HG03095 (cell line): Measurements from ENCODE around the gene SYNPO2L.

Experiments used
- ATAC-seq: cut with Tn5 transposase; IDR thresholded peaks from one replicate; pipeline ENCODE4 v1.9.1; 2021; ENCODE audit warnings: moderate library complexity; ENCODE audit not compliant: unreplicated experiment

SYNPO2L gene

DNA sequence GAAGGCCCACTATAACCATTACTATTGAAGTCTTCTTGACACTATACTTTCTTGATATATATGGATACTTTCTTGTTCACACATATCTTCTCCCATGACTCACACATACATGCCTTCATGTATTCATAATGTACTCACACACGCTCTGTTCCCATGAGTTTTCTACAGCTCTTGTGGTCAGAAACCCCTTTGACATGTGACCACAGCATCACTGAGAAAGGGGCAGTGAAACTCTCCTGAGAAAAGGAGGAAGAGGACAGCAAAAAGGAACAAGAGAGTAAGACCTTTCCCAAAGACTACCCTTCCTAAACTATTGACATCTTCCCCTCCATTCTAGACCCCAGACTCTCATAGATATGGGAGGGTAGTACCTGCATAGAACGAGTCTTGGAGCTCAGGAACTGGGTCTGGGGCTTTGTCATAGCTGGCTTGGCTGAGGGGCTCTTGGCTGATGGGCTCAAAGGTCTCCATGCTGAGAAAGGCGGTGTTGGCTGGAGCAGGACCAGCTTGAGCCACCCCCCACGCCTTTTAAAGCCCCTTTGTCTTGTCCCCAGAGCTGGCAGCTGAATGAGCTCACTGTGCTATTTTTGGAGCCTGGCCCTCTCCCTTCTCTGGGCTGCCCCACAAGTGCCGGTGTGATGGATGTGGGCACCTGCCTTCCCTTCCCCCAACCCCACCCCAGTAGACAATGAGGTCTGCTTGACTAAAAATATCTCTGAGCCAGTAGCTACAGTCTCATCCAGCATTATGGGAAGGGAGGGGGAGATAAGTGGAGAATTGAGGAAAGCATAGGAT, 5.1 kb downstream of the SYNPO2L start:
- ATAC-seq: no peak

DNA sequence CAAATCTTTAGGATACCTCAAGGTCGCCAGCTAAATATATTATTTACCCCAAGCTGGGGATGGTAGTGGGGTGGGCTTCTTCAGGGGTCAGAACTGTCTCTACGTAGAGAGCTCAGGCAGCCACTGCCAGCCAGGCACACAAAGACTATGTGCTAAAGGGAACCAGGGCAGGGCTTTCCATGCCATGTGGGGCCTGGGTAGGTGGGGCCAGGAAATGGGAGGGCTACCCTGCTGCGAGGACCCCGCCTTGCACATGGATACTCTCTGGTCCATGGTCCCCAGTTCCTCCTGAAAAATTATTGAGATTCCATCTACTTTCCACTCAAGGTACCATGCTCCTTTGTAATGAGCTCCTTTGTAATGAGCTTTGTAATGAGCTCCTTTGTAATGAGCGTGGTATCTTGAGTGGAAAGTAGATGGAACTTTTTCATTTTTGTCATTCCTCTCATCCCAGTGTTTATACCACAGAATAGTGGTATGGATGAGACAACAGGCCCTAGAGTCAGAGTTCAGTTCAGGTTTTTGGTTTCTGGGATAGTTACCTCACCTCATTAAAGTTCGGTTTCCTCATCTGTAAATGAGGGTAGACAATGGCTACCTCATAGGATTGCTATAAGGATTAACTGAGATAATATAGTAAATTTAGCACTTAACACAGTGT, 5.8 kb downstream of the SYNPO2L start:
- no peak for ATAC-seq

DNA sequence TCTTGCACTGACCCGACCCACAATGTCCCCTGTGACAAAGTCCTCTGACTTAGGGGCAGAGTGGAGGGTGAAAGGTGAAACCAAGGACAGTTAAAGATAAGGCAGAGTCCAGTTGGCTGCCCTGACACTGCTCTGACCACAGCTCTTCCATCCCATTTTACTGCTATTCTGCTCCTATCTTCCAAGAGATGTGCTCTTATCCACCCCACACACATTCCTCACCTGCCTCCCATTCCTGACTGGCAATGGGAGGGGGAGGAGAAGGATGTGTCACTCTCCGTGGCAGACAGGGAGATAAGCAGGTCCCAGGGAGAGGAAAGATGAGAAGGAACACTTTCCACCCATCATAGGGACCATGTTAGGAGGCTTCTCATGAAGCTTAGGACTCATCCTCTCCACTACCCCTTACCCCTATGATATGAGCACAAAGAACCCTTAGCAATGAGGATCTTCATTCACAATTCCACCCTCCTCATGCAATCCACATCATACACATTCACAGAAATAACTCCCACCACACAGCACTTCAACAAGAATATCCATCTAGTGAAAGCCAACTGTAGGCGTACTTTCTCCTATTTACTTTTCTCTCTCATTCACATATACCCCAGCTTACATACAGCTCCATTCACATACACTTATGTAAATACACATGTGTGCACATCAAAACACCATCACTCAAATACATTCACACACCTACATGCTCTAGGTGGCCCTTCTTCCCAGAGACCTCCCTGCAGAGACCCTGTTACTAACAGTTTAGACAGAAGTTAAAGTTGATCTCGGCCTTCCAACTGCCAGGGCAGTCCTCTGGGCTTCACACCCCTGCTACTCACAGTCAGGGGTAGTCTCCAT, 6.6 kb downstream of the SYNPO2L start:
- ATAC-seq: no peak

DNA sequence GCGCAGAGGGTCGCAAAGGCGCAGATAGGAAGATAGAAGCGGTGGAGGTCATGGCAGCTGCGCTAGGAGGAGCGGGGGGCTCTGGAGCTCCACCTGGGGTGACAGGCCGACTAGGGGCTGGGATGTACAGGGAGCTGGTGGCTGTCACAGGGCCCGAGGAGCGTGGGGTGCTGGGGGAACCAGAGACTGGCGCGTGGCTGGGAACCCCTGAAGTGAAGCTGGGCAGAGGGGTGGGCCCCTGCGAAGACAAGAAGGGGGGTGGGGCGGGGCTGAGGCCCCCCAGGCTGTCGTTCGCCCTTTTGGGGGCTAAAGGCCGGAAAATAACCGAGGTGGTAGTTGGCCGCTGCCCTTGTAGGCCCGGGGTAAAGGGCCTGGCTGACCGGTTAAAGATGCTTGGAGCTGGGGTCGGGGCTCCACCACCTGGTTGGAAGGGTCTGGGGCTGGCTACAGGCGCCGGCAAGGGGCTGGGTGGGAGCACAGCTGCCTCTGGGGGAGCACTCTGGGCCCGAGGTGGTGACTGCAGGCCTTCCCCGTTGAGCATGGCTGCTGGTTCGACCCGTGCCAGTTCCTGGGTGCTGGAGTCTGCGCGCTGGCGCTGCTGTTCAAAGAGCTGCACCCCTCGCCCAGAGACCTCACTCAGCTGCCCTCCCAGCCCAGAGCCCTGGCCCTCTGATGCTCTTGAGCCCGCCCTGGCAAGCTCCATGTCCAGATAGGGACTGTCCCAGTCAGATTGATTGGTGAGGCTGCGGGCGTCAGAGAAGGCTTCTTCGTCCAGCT, 7.8 kb downstream of the SYNPO2L start:
- no peak for ATAC-seq

DNA sequence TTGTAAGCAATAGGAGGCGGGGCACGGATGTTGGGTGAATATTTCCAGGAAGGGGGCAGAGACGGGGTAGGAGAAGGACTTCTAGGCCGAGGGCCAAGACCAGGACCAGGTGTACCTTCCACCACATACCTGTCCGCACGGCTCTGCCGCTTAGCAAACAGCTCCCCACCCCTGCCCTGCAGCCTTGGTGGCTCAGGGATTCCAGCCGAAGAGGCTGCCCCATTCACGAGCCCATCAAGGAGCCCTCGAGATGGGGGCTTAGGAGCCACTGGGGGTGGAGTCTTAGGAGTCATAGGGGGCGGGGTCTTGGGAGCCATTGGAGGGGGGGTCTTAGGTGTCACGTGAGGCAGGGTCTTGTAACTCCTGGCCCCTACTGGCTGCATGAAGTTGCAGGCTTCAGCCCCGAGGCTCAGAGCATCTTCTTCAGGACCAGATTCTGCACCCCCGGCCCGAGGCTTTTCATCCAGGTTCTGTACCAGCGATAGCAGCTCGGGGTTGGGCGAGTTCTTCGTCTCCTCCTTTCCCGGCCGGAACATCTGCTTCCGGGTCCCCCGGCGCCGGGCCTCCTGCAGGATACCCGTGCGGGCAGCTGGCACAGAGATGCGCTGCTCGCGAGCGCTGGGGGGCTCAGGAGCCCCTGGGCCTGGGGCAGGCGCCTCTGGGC, 8.5 kb downstream of the SYNPO2L start:
- no peak for ATAC-seq

DNA sequence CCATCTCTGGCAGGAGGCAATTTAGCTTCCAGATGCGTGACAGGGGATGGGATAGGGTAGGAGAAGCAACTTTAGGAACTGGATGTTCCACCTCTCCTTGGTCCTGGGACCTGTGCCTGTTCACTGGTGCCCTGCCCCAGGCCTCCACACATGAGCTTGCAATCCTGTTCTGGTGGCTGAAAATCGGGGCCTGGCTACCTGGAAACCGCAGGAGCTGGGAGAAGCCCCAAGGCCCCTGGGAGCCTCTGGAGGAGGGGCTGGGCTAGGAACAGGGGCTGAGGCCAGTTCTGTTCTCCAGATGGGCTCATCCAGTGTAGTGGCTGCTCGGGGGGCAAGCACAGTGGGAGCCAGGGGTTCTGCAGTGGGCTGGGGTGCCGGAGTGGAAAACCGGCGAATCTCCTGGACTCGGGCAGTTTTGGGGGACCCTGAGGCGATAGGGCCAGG, 9.2 kb downstream of the SYNPO2L start:
- ATAC-seq: no peak

DNA sequence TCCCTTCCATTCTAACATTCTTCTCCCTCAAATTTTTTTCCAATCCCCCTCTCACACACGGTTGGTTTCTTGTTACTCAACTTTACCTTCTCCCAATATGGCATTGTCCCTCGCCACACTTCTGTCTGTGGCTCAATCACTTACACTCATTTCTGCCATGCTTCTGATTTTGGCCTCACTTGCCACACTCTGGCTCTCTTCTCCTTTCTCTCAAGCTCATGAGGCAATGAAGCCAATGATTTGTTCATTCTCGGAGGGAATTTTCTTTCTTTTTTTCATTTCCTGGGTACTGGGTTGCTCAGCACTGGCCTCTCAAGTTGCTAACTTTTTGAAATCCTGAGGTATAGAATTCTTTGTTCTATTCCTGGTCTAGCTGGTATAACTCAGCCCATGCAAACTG, 10.6 kb downstream of the SYNPO2L start:
- no peak for ATAC-seq

DNA sequence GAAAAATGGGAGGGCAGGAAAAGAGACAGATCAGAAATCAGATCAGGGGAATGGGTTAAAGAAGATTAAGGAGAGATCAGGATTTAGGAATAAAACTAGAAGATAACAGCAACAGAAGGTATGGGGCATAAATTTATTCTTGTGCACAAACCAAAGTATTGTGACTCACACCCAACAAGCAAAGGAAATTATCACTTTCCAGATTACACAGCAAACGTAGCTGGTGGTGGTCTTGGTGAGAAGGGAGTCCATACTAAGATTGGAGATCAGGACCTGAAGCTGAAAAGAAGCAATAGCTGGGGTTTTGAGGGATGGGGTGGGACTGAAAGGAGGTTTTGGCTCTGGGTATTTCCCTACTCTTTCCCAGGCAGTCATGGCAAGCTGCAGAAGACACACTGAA, 11.1 kb downstream of the SYNPO2L start:
- ATAC-seq: no peak

DNA sequence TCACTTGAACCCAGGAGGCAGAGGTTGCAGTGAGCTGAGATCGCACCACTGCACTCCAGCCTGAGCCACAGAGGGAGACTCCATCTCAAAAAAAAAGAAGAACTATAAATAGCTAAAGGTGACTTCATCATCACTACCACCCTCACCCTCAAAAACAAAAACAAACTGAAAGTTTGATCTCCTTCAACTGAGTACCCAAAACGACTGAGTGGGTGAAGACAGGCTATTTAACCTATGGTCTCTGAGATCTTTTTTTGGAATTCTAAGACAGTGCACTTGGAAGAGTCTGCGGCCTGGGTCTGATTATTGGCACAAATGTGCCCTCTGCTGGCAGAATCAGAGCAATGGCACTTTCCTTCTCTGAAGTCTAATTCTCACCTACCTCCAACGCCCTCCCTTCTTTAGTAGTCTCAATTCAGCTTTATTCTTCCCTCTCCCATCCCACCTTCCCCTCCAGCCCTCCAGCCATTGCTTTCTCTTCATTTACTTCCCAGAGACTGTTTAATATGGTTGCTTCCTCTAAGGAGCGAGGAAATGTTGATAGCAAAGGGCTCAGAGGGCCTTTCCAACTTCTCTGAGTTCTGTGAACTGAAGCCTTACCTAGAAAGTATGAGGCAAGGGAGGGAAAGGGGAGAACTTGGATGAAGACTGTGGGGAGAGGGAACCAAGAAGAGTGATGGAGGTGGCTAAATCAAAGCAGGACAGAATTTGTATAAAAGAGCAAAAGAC, 11.7 kb downstream of the SYNPO2L start:
- no peak for ATAC-seq

DNA sequence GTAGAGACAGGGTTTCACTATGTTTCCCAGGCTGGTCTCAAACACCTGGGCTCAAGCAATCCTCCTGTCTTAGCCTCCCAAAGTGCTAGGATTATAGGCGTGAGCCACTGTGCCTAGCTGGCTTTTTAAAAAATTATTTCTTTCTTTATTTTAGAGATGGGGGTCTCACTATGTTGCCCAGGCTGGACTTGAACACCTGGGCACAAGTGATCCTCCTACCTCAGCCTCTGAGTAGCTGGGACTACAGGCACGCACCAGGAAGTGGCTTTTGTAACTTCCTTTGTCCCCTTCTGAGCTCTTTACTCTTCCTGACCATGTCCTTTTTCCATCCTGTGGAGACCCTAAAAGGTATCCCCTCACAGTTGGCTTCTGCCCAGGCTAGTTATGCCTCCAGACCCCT, 12.5 kb downstream of the SYNPO2L start:
- ATAC-seq: no peak

DNA sequence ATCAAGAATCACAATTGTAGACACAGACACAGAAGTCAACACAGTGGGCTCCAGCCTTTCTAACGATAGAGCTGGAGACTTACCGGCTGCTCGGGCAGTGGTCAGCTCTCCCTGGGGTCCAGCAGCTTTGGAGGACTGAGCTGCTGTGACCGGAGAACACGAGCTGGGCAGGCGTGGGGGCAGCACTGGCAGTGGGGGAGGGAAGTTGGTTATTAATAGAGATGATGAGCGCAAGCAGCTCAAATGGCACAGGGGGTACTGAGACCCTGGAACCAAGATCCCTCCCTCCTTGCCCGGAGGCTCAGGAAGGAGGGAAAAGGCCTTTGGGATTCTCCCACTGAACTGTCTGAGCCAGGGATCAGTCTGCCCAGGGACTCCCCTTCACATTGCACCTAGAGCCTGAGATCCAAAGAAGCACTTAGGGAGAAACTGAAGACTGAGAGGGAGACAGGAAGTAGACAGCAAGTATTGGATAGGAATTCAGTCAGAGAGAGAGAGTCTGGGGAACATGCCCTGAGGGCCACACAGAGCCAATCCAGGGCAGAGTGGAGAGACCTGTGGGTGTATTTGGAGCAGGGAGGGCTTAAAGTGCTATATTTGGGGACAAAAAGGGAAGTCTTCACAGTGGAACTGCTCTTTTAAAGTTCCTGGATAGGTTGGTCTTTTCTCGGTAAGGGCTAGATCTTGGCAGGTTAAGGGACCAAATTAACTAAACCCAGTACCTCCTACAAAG, 14.3 kb downstream of the SYNPO2L start, which contains the start of gene MYOZ1:
MYOZ1 (minus strand) TSS at position 147 of the 733 bp plus-strand sequence. CDS start 1,457 bp downstream, outside the sequence.
- no peak for ATAC-seq

DNA sequence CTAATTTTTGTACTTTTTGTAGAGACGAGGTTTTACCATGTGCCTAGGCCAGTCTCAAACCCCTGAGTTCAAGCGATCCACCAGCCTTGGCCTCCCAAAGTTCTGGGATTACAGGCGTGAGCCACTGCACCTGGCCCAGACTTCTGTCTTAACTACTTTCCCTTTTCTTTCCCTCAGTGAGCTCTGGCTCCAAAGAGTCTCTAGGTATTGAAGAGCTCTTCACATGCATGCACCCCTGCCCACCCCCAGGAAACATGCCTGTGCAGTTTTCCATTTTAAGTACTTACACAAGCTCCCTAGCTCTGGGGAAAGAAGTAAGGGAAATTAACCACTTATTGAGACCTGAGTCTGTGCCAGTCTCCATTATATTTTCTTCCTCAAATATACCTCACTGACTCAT, 16.5 kb downstream of the SYNPO2L start:
- no peak for ATAC-seq

DNA sequence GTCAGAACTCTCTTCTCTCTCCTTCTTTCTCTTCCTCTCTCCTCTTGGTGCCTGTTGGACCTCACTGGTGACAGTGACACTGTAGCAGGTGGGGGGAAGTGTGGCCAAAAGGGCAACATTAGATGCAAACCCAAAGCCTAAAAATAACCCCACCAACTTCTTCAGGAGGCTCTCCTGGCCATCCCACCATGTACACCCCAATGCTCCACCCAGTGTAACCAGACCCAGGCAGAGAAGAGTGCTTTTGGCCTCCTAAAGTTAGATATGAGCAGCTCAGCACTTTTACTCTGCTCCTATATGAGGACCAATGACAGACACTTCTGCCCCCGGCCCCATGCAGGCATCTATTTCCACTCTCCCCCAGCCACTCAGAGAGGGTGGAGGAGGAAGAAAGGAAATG, 20.0 kb downstream of the SYNPO2L start:
- ATAC-seq: no peak

DNA sequence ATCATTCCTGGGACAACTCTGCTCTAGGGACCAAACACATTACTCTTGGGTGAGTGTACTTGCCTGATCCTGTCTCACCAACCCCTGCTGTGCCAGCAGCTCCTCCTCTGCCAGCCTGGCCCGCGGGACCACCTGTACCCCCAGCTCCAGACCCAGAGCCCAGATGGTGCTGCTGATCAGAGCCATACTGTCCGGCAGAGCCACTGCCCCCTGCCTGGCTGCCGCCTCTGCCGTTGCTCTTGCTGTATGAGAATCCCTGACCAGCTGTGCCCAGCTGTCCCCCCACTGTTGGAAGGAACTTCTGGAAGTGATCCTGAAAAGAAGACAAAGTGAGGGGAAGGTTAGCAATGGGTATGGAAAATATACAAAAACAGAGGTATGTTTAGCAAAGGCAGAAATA, 21.4 kb downstream of the SYNPO2L start:
- no peak for ATAC-seq

DNA sequence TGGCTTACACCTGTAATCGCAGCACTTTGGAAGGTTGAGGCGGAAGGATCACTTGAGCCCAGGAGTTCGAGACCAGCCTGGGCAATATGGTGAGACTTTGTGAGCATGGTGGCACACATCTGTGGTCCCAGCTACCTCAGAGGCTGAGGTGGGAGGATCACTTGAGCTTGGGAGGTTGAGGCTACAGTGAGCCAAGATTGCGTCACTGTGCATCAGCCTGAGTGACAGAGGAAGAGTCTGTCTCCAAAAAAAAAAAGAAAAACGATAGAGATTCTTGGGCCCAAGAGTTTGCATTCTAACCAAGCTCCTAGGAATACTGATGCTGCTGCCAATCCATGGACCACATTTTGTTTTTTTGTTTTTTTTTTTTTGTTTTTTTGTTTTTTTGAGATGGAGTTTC, 26.7 kb downstream of the SYNPO2L start:
- no peak for ATAC-seq

DNA sequence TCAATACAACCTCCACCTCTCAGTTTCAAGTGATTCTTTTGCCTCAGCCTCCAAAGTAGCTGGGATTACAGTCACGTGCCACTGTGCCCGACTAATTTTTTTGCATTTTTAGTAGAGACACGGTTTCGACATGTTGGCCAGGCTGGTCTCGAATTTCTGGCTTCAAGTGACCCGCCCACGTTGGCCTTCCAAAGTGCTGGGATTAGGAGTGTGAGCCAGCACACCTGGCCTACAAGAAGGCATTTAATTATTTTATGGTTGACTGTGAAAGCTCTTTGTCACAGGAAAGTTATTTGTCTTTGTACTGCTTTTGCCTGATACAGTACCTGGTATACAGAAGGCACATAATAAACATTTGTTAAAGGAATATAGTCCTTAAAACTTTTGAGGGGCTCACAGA, 27.4 kb downstream of the SYNPO2L start:
- no peak for ATAC-seq

DNA sequence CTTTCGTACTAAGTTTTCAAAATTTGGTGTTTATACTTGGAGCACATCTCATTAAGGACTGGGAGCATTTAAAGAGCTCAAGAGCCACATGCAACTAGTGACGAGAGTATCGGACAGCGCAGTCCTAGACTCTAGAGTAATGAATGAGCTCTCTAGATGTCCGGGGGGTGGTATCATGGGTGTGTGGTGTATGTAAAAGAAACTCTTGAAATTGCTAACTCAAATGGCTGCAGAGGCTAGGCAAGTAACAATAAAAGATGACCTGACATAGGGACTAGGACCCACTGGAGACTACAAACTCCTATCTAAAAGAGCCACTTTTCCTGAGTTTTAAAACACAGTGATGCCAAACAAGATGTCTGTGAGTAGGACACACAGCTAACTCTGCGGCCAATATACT, 28.5 kb downstream of the SYNPO2L start:
- no peak for ATAC-seq

DNA sequence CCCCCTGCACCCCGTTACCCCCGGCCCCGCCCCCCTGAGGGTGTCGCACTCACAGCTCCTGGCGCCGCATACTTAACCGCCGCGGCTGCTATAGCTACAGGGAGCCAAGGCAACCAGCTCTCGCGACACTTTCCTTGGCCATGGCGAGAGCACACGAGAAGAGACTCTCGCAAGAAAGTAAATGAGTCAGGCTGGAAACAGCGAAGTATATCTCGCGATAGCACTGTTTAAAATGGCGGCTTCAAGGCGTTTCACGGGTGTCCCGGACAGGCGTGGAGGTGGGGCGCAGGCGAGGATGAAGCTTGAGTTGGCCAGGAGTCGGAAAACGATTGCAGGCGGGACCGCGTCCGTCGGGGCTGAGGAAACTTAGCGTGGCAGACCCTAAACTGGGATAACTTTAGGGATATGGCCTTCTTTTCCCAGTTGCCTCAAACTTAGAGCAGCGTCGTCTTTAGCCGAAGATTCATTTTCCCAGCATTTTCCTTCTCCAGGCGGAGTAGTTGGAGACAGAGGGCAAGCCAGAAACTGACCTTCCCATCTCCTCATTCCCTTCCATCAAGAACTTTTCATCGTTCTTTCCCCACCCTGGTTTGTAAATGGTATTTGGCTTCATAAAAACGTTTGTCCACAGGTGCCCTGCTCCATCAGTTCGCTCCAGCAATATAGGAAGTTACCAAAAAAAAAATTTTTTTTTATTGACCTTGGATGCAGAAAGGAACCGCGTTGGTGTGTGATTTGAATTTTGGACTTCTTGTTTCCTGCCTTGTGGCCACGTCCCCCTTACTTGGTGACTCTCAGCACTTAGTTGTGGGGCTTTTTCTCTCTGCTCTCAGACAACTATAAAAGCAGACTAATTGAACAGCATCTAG, 29.7 kb downstream of the SYNPO2L start:
- ATAC-seq: peak; percentile 96
